Activated CD4-positive, CD25-positive, alpha-beta regulatory T cell treated with anti-CD3 and anti-CD28 coated beads, Interleukin-2, amount 50 U/mL, for 16 hours (primary cell): ENCODE data around the gene TMEM258.

Source experiments
- DNase-seq: peaks from one replicate; pipeline ENCODE4 v3.0.0-alpha.2; 2020; ENCODE audit warnings: low read depth, low spot score

Gene TMEM258

DNA sequence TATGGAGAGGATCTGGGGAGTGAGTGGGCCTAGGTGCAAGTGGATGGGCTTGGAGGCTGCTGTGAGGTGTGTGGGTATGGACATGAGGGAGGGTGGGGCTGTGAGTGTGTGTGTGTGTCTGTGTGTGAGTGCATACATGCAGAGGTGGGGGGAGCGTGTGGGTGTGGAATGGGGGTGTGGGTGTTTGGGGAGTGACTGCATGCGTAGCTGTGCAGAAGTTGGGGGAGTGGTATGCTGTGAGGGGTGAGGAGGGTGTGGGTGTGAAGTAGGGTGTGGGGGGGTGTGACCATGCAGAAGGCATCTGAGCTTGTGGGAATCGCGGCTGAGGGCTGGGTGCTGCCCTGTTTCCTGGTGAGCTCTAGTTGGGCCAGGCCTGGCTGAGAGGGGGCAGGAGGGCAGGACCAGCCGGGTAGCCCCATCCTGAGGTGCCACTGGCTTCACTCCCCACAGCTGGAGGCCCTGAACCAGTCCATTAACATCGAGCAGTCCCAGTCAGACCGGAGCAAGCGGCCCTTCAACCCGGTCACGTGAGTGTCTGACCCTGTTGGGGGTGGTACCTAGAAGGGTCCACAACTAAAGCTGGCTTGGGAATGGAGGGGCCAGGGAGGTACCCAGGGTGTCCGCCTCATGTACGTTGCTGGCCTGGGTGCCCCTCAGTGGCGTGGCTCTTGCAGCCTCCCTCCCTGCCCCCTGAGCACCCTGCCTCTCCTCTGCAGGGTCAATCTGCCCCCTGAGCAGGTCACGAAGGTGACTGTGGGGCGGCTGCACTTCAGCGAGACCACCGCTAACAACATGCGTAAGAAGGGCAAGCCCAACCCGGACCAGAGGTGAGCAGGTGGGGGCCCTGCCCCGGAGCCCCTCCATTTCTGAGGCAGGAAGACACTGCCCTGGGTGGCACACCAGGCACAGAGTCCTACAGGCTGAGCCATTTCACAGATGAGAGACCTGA, 16.5 kb downstream of the TMEM258 start:
- no peak for DNase-seq

DNA sequence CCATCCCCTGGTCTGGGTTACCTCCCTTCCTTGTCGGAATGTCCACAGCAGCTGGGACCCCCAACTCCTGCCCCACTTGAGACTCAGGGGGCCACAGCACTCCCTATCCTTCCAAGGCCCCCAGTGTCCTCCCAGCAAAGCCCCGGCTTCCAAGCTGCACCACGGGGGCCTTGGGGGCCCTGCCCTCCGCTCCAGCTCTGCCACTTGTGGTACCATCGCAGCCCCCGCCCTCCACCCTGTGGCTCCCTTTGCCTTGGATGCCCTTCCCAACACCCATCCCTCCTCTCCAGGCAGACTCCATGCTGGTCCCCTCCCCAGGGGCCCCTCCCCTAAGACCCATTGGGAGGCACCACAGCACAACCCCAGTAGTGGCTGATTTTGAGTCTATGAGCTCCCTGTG, 17.3 kb downstream of the TMEM258 start:
- DNase-seq: no peak

DNA sequence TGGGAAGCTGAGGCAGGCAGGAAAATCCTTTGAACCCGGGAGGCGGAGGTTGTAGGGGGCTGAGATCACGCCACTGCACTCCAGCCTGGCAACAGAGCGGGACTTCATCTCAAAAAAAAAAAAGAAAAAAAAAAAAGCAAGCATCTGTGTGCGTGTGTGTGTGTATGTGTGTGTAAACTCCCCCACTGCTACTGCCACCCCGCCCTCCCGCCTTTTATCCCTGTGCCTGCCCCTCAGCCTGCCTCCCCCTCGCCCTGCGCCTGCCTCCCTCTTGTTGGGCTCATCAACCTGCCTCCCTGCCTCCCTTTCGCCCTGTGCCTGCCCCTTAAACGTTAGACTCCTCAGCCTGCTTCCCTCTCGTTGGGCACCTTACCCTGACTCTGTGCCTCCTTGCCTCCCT, 18.0 kb downstream of the TMEM258 start:
- no peak for DNase-seq

DNA sequence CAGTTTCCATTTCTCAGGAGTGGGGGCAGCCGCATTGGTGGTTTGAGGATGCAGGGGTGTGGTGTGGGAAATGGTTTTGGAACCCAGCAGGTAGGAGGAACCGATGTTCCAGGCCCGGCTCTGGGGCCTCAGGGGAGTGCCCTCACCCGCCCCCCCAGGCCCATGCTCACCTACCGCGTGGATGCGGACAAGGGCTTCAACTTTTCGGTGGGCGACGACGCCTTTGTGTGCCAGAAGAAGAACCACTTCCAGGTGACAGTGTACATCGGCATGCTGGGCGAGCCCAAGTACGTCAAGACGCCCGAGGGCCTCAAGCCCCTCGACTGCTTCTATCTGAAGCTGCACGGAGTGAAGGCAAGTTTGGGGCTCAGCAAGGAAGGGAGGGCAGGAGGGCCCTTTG, 18.6 kb downstream of the TMEM258 start:
- no peak for DNase-seq

DNA sequence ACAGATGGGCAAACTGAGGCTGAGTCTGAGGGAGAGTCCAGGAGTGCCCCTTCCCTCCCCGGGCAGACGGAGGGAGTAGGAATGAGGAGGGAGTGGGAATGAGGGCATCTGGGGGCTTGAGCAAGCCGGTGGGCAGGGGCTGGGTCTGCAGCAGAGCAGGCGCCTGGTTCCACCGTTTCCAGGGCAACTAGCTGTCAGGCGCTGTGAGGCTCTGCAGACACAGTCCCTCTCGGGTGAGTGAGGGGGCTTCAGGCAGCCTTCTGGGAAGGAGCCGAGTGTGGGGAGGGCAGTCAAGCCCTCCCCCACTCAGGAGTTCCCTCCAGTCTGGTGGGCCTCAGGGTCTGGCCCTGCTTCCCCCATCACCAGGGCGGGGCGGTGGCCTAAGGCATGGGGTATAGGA, 19.0 kb downstream of the TMEM258 start:
- DNase-seq: no peak

DNA sequence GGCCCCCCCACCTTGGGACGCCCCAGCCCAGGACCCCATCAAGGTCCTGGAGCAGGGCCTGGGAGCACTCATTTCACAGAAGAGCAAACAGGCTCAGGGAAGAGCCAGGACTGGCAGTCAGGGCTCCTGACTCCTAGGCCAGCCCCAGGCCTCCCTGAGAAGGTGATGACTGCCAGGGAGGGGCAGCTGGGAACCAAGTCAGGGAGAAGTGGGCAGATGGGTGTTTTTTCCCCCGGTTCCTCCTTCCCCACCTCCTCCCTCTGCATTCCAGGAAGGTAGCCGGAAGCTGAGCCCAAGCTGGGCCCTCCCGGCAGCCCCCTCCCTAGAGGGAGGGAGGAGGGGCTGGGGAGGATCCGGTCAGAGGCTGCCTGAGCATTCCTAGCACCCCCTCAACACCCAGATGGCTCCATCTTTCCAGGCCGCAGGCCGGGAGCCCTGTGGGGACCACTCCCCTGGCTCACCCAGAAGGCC, 20.4 kb downstream of the TMEM258 start:
- no peak for DNase-seq

DNA sequence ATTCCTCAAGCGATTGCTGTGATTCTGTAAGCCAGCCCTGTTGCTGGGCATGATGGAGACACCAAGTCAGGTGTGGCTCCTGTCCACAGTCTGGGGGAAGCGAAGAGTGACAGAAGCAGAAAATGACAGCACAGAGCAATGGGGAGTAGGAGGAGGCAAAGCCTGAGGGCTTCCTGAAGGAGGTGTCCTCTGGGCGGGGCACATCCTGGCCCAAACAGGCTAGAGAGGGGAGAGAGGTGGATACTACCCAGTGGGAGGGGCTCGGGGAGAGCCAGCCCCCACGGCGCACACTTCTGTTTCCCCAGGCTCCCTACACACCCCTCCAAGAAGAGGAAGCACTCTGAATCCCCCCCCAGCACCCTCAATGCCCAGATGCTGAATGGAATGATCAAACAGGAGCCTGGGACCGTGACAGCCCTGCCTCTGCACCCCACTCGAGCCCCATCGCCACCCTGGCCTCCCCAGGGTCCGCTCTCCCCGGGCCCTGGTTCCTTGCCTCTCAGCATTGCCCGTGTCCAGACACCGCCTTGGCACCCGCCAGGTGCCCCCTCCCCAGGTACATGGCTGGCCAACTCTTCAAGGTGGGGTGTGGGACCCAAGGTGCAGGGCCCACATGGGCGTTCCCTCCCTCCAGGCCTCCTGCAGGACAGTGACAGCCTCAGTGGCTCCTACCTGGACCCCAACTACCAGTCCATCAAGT, 21.1 kb downstream of the TMEM258 start:
- no peak for DNase-seq

DNA sequence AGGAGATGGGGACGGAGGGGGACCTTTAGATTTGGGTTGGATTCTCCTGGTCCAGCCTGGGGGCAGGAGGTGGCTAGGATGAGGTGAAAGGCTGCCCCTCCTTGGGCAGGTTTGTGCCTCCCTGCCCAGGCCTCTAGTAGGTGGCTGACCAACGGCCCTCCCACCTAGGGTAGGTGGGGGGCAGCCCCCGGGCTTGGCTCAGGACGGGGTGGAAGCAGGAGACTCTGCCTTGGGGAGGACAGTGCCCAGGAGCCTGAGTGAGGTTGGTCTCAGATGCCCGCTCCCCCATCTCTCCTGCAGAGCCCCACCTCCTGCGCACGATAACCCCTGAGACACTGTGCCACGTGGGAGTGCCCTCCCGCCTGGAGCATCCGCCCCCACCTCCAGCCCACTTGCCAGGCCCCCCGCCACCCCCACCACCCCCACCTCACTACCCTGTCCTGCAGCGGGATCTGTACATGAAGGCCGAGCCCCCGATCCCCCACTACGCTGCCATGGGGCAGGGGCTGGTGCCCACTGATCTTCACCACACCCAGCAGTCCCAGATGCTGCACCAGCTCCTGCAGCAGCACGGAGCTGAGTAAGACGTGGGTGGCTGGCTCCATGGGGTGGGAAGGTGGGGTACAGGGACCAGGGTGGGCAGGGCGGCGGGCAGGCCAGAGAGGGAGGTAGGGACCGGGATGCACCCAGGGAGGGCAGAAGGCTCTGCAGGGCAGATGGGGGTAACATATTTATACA, 22.3 kb downstream of the TMEM258 start:
- no peak for DNase-seq

DNA sequence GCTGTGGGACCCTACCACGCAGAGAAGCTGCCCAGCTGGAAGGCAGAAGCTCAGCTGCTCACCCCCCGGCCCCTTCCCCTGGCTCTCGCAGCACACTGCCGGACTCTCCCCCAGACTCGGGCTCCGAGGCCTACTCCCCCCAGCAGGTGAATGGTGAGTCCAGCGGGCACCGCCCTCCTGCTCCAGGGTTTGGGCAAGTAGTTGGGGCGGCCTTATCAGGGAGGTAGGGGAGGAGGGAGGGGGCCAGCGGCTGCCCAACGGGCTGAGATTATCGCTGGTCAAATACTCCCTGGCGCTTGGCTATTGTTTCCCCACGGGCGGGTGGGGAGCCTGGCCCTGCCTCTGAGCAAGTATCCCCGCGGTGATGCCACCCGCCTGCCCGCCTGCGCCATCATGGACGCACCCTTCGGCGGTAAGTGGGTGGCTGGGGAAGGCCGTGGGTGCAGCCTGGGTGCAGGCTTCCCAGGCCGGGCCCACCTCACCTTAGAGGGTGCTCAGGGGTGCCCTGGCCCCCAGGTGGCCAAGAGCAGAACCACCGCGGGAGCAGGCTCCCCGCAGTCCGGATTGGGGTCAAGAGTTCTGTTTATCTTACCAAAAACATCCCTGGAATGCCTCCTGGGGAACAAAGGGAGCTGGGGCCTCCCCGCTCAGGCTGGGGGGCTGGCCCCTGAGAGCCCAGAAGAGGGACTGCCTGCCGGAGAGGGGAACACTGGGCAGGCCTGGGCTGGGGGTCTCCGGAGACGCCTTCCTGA, 23.1 kb downstream of the TMEM258 start:
- DNase-seq: no peak

DNA sequence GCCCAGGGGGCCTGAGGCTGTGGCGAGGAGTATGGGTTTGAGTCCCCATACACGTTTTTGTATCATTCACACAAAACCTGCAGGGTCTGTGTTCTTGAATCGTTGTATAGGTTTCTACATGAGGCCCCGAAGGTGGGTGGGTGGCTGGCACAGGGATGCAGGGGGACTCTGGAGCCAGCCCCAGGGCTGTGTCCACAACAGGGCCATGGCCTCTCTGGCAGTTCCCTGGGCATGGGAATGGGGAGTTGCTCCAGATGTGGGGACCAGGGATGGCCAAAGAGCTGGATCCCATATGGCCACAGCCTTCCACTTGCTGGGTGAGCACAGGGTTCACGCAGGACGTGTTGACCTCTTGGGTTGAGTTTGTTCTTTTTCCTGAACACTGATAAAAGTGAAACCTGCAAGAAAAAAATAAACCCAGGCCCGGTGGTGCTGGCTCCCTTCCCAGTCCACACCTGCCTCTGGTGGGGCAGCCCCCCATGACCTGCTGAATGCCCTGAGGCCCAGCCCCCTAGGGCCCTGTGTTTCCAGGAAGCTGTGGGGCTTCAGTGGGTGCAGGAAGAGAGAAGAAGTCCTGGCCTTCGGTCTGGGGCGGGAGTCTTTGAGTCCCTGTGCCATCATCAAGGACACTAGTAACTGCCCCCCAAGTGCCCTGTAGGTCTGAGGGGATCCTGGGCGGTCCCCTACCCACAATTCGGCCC, 23.9 kb downstream of the TMEM258 start:
- no peak for DNase-seq

DNA sequence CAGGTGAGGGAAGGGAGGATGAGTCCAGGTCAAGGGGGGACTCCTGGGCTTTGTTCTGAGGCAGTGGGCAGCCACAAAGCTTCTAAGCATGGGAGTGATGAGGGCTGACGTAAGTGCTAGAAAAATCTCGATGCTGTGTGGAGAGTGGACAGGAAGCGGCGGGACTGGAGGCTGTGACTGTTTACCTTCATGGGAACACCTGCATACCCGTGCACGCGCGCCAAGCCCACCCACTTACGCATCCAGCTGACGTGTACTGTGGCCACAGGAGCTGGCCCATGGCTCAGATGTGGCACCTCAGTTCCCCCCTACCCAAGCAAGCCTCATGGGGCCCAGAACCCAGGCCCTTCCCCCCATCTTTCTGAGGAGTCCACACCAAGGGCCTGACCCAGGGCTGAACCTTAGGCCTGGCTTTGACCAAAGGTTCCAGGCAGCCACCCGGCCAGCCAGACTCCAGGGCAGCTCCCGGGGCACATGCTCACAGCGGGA, 26.0 kb downstream of the TMEM258 start:
- DNase-seq: no peak

DNA sequence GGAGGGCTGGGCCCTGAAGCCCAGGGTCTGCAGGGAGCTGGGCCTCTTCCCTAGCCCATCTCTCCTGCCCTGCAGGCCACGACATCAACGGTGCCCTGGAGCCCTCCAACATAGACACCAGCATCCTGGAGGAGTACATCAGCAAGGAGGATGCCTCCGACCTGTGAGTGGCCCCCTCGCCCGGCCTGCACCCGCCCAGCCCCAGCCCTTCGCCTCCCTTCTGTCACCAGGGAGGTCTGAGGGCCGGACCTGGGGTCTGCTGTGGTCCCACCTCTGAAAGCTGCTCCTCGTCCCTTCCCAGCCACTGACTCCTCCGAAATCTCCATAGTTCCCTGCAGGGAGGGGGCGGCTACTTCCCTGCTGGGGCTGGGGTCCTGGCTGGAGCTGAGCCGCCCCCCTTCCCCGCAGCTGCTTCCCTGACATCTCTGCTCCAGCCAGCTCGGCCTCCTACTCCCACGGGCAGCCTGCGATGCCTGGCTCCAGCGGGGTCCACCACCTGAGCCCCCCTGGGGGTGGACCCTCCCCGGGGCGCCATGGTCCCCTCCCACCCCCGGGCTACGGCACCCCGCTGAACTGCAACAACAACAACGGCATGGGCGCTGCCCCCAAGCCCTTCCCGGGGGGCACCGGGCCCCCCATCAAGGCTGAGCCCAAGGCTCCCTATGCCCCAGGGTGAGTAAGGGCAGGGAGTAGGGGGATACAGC, 26.7 kb downstream of the TMEM258 start:
- no peak for DNase-seq

DNA sequence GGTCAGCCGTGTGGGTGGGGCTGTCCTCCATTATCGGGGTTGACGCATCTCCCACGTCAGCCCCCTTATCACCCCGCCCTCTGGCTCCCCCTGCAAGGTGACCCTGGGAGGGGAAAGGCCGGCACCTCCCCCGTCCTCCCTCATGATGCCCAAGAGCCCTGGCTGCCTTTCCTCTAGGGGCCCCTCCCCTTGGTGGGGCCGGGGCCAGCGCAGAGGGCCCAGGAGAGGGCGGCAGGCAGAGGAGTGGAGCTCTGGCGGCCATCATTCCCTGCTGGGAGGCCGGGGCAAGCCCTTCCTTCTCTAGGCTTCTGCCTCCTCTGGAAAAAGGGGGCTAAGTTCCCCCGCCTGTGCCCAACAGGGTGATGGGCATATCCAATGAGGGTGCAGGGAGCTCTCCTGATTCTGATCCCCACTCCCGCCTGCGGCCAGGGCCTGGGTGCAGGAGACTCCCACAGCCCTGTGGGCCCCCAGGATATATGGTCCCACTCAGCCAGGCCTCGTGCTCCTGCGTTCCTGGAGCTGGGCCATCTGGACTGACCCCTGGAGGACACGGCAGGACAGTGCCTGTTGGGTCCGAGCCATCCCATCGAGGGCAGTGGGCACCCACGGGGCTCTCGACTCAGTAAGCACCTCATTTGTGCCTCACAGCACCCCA, 27.7 kb downstream of the TMEM258 start:
- DNase-seq: no peak

DNA sequence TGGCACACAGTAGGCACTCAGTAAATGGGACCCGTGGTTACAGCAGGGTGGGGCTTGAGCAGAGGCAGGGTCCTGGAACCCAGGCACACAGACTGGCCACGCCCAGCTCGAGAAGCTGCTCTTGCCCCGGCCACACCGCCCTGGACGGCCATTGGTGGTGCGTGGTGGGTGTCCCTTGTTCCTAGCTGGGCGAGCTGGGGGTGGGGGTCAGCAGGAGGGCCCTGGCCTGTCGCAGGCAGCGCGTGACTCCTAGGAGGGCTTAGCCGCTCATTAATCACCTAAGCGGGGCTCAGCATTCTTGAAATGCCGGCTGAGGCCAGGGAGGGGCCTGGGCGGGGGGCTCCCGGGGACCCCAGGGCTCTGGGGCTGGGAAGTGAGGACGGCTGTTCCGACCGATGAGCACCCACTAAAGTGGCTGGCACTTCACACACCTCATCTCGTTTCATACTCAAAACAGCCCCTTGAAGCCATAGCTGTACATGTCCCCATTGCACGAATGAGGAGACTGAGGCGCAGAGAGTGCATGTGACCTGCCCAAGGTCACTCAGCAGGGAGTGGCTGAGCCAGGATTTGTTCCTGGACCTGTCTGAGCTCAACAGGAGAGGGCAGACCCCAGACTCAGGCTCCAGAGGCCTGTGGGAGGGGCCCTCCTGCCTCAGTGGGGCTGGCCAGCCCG, 28.3 kb downstream of the TMEM258 start:
- DNase-seq: no peak

DNA sequence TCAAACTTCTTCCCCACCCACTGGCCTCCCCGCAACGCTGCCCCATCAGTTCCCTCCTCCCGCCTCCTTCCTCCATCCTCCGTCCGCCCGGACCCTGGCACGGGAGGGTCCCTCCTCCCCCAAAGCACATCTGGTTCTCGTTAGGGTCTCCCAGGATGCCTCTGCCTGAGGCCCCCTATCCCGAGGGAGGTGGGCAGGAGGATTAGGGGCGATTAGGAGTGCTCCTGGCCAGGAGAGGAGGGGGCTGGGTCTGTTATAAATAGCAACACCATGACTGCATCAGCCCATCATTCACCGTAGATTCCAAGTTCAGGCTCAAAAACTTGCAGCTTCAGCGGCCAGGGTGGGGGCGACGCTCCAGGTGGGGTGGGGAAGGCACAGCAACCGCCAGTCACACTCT, 29.6 kb downstream of the TMEM258 start:
- no peak for DNase-seq

DNA sequence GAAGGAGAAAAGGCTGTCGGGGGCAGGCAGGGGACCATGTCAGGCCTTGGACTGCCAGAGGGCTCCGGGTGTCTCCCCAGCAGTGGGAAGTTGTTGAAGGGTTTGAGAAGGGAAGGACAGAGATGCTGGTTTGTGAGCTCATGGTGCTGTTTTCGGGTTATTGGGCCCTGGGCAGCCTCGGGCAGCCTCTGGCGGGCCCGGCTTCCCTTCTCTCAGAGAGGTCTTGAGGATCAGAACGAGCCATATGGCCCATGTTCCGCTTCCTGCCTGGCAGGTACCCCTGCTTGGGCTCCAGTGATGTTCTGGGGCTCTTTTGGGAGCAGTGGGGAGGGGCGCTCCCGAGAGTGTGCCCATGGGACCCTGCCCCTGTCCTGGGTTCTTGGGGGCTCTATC, 30.2 kb downstream of the TMEM258 start:
- no peak for DNase-seq

DNA sequence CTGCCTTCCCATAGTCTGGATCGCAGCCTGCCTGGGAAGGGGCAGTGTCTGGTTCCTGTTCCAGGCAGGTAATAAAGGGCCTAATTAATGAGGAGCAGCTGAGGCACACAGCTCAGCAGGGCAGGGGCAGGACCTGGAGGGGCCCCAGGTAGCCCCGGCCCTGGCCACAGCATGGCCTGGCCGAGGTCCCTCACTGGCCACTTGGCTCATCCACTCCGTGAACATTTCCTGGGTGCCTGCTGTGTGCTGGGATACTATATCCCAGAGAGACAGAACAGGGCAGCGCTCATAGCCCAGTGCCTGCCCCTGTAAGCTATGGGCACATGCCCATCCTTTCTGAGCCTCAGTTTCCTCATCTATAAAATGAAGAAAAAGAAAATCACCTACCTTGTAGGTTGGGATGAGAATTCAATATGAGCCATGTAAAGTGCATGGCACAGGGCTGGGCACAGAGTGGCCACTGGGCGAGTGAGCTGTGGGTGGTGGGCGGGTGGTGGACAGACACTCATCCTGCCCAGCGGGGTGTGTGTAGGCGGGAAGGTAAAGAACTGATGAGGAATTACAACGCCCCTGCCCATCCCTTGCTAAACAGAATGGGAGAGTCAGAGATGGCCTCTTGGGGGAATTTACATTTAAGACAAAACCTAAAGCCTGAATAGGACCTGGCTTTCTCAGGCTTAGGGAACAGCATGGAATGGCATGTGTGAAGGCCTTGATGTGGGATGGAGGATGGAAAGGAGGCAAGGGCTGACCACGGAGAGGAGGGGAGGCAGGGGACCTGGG, 30.8 kb downstream of the TMEM258 start:
- no peak for DNase-seq

DNA sequence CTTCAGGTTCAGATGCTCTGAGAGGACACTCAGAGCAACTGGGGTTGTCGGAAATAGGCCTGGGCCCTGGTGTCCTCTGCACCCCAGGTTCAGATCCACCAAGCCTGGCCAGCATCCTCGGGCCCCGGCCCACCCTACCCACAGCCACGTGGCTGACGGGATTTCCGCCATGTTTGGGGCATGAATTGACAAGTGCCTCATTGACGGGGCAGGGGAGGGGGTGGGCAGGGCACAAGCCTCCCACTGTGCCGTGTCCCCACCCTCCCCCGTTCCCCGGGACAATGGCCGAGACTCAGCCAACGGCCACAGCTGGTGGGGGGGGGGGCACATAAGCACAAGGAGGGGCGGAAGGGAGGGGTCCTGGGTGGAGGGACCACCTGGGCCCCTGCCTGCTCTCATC, 31.5 kb downstream of the TMEM258 start:
- no peak for DNase-seq
